GM12875 (cell line): ENCODE measurements around the gene ZACN.
A peak's percentile ranks its signal among the peaks of the same experiment; 100 is the strongest.

ENCODE experiments used
- H3K4me3 ChIP-seq: one replicate; pipeline ENCODE4 v1.5.1; 2011; ENCODE audit warnings: low read depth, low read length, control low read depth
- TF ChIP-seq, protein P1 (sequence below): IDR thresholded peaks from 2 replicates; pipeline ENCODE4 v1.5.1; 2011; ENCODE audit warnings: low read depth, mild to moderate bottlenecking, control low read depth, inconsistent platforms, low read length, moderate library complexity, borderline replicate concordance; ENCODE audit not compliant: insufficient read depth

ZACN gene

GRCh38 chr17:76097716-76098295 lies 18.8 kb downstream of the ZACN start:
- H3K4me3 ChIP-seq = no peak overlapping the region
- TF ChIP-seq, protein P1, sequence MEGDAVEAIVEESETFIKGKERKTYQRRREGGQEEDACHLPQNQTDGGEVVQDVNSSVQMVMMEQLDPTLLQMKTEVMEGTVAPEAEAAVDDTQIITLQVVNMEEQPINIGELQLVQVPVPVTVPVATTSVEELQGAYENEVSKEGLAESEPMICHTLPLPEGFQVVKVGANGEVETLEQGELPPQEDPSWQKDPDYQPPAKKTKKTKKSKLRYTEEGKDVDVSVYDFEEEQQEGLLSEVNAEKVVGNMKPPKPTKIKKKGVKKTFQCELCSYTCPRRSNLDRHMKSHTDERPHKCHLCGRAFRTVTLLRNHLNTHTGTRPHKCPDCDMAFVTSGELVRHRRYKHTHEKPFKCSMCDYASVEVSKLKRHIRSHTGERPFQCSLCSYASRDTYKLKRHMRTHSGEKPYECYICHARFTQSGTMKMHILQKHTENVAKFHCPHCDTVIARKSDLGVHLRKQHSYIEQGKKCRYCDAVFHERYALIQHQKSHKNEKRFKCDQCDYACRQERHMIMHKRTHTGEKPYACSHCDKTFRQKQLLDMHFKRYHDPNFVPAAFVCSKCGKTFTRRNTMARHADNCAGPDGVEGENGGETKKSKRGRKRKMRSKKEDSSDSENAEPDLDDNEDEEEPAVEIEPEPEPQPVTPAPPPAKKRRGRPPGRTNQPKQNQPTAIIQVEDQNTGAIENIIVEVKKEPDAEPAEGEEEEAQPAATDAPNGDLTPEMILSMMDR = no peak

GRCh38 chr17:76102944-76103273 lies 23.9 kb downstream of the ZACN start:
- H3K4me3 ChIP-seq = peak overlapping the region; percentile 88
- TF ChIP-seq, protein P1 = no peak

- TF ChIP-seq, protein P1 = no peak
- peak within 1 kb of the TSS; percentile 88 for H3K4me3 ChIP-seq
These were observed 24.5 kb downstream of the ZACN start, which contains the start of gene EXOC7 for GRCh38 chr17:76103274-76104139. Gene EXOC7 (minus strand): TSS chr17:76103787. CDS start chr17:76103692, 95 bp downstream.

DNA sequence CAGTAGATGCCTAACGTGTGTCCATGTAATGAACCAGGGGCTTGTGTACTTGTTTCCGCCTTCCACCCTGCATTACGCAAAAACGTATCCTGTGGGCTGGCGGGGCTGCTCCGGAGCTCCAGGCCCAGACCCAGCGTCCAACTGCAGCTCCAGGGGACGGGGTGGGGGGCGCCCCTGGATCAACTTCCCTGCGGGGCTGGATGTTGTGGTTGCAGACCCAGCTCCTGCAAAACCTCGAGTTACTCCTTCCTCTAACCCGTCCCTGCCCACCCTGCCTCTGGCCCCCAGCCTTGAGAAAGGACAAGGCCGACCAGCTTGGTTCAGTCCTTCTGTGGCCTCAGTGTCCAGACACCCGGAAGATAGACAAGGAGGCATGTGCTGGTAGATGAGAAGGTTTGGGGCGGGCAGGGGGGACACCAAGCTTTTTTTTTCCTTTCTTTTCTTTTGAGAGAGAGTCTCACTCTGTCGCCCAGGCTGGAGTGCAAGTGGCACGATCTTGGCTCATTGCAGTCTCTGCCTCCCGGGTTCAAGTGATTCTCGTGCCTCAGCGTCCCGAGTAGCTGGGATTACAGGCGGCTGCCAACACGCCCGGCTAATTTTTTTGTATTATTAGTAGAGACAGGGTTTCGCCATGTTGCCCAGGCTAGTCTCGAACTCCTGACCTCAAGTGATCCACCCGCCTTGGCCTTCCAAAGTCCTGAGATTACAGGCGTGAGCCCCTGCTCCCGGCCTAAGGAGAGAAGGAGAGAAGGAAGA lies 25.3 kb downstream of the ZACN start:
- peak overlapping the region; percentile 88 for H3K4me3 ChIP-seq
- TF ChIP-seq, protein P1 = no peak

DNA sequence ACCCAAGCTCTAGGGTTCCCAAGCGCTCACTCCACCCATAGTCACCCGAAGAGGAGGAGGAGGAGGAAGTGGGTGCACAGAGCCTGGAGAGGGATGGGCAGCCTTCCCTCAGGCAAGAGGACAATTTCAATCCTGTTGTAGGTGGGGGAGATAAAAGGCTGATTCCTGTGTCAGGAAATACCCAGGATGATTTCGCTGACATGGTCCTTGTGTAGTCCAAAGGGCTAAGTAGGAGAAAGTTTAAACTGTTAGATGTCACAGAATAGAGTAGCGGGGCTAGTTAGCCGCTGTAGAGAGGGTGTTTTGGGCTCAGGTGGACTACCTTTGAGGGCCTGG lies 25.9 kb downstream of the ZACN start:
- no peak overlapping the region for H3K4me3 ChIP-seq
- TF ChIP-seq, protein P1 = no peak

GRCh38 chr17:76106703-76107102 lies 27.7 kb downstream of the ZACN start:
- no peak overlapping the region for H3K4me3 ChIP-seq

More at GRCh38 chr17:76106703-76107102, 27.7 kb downstream of the ZACN start:
- TF ChIP-seq, protein P1 = no peak
